DMS53 treated with DMSO at 0.1 percent for 48 hours (cell line): Measurements from ENCODE around the gene ZNF597.
"Not testable (repeated sequence)": the region's sequence is repeated elsewhere in the genome, so short reads cannot be mapped to it uniquely, and the experiment has no call there.

ENCODE experiments used
- DNase-seq: peaks from one replicate; lab custom pipeline; 2025; ENCODE audit not compliant: unreplicated experiment; lab: John Stamatoyannopoulos, UW

Gene ZNF597

DNA sequence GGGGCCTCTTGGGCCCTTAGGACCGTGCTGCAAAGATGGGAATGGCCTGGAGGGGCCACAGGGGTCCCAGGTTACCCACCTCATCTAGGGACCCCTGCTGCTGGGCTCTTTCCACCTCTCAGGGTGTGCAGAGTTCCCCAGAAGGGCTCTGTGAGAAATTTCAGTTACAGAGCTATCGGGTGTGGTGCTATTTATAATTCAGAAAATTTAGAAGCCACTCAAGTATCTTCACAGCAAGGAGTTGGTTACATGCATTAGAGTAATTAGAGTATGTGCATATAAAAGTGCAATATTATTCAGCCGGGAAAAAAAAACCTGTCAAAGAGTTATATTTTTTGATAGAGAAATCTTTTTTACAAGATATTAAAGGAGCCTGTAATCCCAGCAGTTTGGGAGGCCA, 33.1 kb upstream of the ZNF597 start:
- no peak for DNase-seq

- no peak for DNase-seq
These were observed 32.5 kb upstream of the ZNF597 start for GRCh38 chr16:3475604-3476375.

DNA sequence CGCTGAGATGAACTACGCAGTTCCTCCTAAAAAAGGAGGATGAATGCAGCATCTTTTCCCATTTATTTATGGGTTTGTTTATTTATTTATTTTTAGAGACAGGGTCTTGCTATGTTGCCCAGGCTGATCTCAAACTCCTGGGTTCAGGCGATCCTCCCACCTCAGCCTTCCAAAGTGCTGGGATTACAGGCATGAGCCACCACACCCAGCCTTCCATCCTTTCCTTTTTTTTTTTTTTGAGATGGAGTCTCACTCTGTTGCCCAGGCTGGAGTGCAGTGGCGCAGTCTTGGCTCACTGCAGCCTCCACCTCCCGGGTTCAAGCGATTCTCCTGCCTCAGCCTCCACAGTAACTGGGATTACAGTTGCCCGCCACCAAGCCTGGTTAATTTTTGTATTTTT, 31.6 kb upstream of the ZNF597 start:
- DNase-seq = not testable (repeated sequence)

GRCh38 chr16:3474136-3474779, 31.0 kb upstream of the ZNF597 start:
- no peak for DNase-seq

GRCh38 chr16:3473596-3473943, 30.3 kb upstream of the ZNF597 start:
- not testable (repeated sequence) for DNase-seq

GRCh38 chr16:3472878-3473595, 29.7 kb upstream of the ZNF597 start:
- no peak for DNase-seq

DNA sequence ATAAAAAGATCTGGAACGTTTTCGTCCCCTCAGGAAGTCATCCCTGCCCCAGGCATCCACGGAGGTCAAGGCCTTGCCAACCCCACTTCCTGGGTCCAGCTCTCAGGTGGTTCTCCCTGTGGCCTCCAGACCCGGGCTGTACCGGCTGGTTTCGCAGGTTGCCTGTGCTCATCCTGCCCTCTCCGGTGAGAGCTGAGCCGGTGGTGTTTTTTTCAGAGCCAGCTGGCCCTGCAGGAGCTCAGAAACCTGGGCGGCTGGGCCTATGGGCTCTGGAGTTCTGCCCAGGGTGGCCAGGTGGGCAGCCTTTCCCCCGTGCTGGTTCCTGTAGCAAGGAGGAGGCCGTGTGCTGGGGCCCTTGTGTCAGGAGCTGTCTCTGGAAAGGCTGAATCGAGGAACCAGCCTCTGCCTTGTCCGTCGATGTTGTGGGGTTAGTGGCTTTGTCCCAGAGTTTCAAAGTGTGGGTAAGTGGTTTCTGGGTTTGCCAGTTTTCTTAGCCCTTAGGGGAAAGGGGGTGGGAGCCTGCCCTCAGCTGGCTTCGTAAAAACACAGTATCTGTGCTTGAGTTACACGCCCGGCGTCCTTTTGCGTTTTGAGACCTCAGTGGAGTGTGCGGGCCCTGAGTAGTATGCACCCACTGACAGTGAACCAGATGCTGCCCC, 28.3 kb upstream of the ZNF597 start:
- no peak for DNase-seq

DNA sequence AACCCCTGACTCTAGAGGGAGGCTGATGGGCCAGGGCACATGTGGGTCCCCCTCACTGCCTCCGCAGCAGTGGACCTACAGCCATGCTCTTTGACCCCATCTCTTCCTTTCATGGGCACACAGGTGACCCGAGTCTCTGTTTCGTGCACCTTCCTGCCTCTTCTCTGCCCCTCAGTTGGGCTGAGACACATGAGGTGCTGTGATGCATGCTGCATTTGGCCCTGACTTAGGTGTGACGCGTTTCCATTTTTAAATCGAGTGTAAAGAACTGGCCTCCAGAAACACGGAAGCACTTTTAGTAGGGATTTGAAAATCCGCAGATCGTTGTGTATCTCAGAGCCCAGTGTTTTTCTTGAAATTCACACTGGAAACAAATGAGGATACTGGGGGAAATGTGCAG, 27.4 kb upstream of the ZNF597 start:
- DNase-seq = no peak

- no peak for DNase-seq
These were observed 26.4 kb upstream of the ZNF597 start for GRCh38 chr16:3469736-3470135.

DNA sequence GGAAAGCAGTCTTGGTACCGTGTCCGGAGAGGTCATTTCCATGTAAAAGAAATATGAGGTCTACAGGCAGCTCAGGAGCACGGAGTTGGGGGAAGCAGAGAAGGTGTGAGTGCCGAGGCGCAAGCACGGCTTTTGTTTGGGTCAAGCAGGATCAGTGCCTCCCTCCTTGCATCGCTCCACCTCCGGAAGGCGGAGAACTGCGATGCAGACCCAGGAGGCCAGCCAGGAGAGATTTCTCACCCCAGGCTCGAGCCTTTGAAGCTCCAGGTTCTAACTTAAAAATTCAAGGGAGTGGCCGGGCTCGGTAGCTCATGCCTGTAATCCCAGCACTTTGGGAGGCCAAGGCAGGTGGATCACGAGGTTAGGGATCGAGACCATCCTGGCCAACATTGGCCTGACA, 25.2 kb upstream of the ZNF597 start:
- no peak for DNase-seq

GRCh38 chr16:3467921-3468320, 24.6 kb upstream of the ZNF597 start:
- DNase-seq = no peak

- DNase-seq = no peak
These were observed 23.9 kb upstream of the ZNF597 start for GRCh38 chr16:3467182-3467581.

DNA sequence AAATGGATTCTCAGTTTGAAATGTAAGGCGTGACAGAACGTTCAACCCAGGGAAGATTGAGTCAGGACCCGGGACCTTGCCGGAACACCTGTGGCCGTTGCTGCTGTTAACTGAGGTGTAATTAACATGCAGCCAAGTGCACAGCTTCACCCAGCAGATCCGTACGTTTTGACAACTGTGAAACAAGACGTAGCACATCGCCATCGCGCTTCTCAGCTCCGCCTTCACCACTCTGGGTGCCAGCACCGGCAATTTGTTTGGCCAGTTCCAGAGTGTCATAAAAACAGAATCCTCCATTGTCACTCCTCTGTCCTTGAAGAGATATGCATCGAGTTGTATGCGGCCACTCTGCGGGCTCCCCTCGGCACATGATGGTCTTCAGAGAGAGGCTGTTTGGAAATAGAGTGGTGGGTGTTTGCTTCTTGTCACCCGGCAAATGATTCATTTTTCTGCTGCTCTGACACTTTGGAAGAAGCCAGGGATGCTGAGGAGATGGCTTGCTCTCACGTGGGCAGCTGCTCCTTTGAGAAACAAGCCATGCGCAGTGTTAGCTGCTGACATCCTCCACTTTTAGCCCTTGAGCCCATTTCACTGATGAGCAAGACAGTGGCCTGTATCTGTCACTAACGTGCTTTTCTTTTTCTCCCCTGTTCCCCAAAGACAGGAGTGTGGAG, 22.7 kb upstream of the ZNF597 start:
- DNase-seq = no peak

DNA sequence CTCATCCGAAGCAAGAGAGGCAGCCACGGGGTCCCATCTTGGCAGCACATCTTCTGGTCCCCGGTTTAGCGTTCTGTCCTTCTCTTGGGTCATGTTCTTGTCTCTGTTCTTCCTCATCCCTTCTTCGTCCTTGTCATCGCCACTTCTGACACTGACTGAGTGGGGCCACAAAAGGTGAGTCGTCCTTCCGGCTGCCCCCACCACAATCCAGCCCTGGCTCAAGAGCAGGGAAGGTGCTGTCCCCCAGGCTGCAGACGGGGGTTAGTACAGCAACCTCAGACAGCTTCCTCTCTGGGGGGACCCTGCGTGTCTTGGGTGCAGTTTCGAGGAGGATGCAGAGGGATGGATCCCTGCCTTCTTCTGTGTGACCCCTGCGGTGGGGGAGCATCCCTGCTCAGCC, 22.0 kb upstream of the ZNF597 start:
- DNase-seq = no peak

DNA sequence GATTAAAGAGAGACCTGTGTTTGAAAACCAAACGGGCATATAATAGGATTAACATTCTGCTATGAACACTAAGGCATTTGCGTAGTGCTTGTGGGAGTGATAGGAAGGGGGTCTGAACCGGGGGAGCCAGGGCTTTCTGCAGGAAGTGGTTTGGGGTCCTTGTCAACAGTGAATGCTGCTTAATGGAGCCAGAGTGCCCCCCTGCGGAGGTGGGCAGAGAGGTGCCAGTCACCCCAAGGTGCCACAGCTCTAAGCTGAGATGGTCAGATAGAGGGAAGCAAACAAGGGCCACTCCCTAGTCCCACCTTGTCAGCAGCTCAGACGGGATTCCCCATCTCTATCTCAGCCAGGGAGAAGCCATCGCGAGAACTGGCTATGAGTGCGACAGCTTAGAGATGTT, 17.8 kb upstream of the ZNF597 start:
- DNase-seq = no peak

GRCh38 chr16:3460585-3460984, 17.3 kb upstream of the ZNF597 start:
- DNase-seq = no peak

DNA sequence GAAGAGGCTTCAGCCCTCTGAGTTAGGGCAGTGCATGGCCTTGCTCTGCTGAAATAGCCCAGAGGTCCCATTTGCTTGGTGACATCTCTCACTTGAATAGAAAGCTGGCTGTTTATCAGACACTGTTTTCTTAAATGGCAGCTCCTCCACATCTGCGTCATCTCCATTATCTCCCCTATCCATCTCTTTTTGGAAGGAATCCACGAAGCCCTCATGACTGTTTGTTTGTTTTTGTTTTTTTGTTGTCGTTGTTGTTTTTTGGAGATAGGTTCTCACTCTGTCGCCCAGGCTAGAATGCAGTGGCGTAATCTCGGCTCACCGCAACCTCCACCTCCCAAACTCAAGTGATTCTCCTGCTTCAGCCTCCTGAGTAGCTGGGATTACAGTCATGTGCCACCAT, 16.8 kb upstream of the ZNF597 start:
- no peak for DNase-seq

DNA sequence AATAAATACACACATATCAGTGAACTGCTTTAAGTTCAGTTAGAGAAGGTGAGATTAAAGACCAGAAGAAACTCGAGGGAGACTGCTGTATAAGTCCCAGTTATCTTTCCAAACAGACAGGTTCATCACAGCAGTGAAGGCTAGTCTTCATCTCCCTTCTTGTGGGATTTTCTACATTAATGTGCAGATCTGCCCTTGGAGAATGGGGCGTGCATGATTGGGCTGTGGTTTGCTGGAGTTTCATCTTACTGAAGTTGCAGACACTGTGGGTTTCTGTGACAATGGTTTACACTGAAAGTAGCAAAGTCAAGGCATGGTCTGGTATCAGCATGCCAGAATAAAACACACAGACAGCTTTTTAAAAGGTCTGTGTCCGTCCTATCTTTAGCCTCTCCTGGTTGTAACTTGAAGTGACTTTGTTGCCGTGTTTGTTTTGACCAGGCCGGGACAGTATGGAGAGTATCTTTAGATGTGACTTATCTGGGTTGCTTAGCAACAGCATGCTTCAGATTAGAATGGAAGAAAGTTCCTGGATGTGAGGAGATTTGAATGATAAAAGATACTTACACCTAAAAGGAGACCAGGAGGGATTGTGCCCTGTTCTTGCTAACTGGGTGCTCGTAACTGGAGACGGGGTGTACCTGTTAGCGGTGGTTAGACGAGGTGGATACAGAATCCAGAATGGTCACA, 16.2 kb upstream of the ZNF597 start:
- DNase-seq = no peak

- peak; percentile 69 for DNase-seq
These were observed 15.6 kb upstream of the ZNF597 start for GRCh38 chr16:3458852-3459361.

GRCh38 chr16:3458278-3458851, 15.1 kb upstream of the ZNF597 start:
- no peak for DNase-seq
